H1 (cell line): ENCODE data around the gene JDP2. TPM values are rescaled to one million over a fixed set of nuclear protein-coding genes. Genes with fewer than 3 reads are reported as not detected.

Experiments used
- CTCF ChIA-PET: fragments of 300-600 bp; sonication (Branson Sonifier 250); formaldehyde crosslinking; loops from one replicate; lab custom pipeline; 2021; ENCODE audit not compliant: partially characterized antibody; lab: Charles Lee
- POLR2A ChIA-PET: fragments of 300-600 bp; sonication (Branson Sonifier 250); formaldehyde crosslinking; loops from one replicate; lab custom pipeline; 2021; ENCODE audit warnings: inconsistent platforms; ENCODE audit not compliant: partially characterized antibody; lab: Charles Lee
- DNase-seq, 2 experiments: peaks; one replicate each; pipeline versions ENCODE4 v3.0.0 to v3.0.0-alpha.2; 2010 to 2022; ENCODE audit warnings: low spot score in 2 of 2, low read depth in 1 of 2, mixed read lengths in 1 of 2
- FAIRE-seq: peaks from 2 replicates; lab custom pipeline; 2011; peaks lifted over from hg19 to GRCh38; lab: Jason Lieb, UNC
- H2AFZ ChIP-seq: 2 replicates; pipeline ENCODE4 v1.8.1; 2012; ENCODE audit warnings: low read length, inconsistent platforms
- H2AK5ac ChIP-seq: 2 replicates; pipeline ENCODE4 v1.6.1; 2013; ENCODE audit warnings: low read depth, low read length
- H2BK120ac ChIP-seq: replicated peaks from 2 replicates; pipeline ENCODE3; 2013; ENCODE audit warnings: low read depth, low read length, inconsistent platforms
- H2BK12ac ChIP-seq: 2 replicates; pipeline ENCODE4 v1.6.1; 2013; ENCODE audit warnings: low read depth, low read length
- H2BK15ac ChIP-seq: 2 replicates; pipeline ENCODE4 v1.6.1; 2013; ENCODE audit warnings: low read length
- H2BK20ac ChIP-seq: 2 replicates; pipeline ENCODE4 v1.6.1; 2013; ENCODE audit warnings: low read length
- H2BK5ac ChIP-seq: 2 replicates; pipeline ENCODE4 v1.6.1; 2013; ENCODE audit warnings: low read depth, low read length
- H3K14ac ChIP-seq: 2 replicates; pipeline ENCODE4 v1.6.1; 2013; ENCODE audit warnings: inconsistent platforms; ENCODE audit not compliant: insufficient read length
- H3K18ac ChIP-seq: 2 replicates; pipeline ENCODE4 v1.6.1; 2013; ENCODE audit warnings: low read length; ENCODE audit errors: extremely low read depth
- H3K23ac ChIP-seq: 2 replicates; pipeline ENCODE4 v1.6.1; 2013; ENCODE audit warnings: inconsistent platforms; ENCODE audit not compliant: insufficient read length
- H3K23me2 ChIP-seq: 2 replicates; pipeline ENCODE4 v1.6.1; 2013; ENCODE audit warnings: low read depth, low read length
- H3K27ac ChIP-seq: 2 replicates; pipeline ENCODE4 v1.6.1; 2011; ENCODE audit warnings: low read depth, low read length, inconsistent platforms
- H3K27me3 ChIP-seq, 4 experiments: replicated peaks in 1 of 4; 1 replicate in 1 of 4; 2 replicates in 3 of 4; pipeline versions ENCODE4 v1.6.1 to v1.8.1; 2011 to 2013; ENCODE audit warnings: low read length in 3 of 4, mild to moderate bottlenecking in 3 of 4, inconsistent platforms in 2 of 4, mixed read lengths in 2 of 4, moderate library complexity in 1 of 4; ENCODE audit not compliant: control insufficient read depth in 3 of 4, insufficient read depth in 3 of 4; ENCODE audit errors: extremely low read depth in 1 of 4
- H3K36me3 ChIP-seq, 4 experiments: 2 replicates each; pipeline versions ENCODE4 v1.6.1 to v1.8.1; 2011 to 2013; ENCODE audit warnings: mild to moderate bottlenecking in 4 of 4, low read length in 3 of 4, moderate library complexity in 2 of 4, control low read depth in 1 of 4, inconsistent platforms in 1 of 4; ENCODE audit not compliant: insufficient read depth in 4 of 4, control insufficient read depth in 2 of 4
- H3K4ac ChIP-seq: replicated peaks from 2 replicates; pipeline ENCODE3; 2013; ENCODE audit warnings: low read length, low read depth, mixed read lengths, inconsistent platforms; ENCODE audit not compliant: insufficient read length
- H3K4me1 ChIP-seq, 4 experiments: replicated peaks in 1 of 4; 1 replicate in 1 of 4; 2 replicates in 3 of 4; pipeline versions ENCODE4 v1.6.1 to v1.8.1; 2011 to 2013; ENCODE audit warnings: low read length in 3 of 4, inconsistent platforms in 2 of 4, mixed read lengths in 1 of 4; ENCODE audit not compliant: insufficient read depth in 4 of 4, control insufficient read depth in 3 of 4
- H3K4me2 ChIP-seq, 2 experiments: 2 replicates each; pipeline versions ENCODE4 v1.6.1 to v1.8.1; 2011 to 2013; ENCODE audit warnings: low read depth in 2 of 2, low read length in 2 of 2, control low read depth in 1 of 2, inconsistent platforms in 1 of 2, mild to moderate bottlenecking in 1 of 2; ENCODE audit not compliant: insufficient read depth in 1 of 2
- H3K4me3 ChIP-seq, 4 experiments: fragments of 200-600, 300-600 bp in 1 of 4; sonication (generic), shearing (Covaris generic), sonication (Bioruptor Twin) in 1 of 4; 2 replicates each; pipeline versions ENCODE4 v1.5.1 to v1.8.1; 2011 to 2016; ENCODE audit warnings: low read length in 4 of 4, low read depth in 3 of 4, control low read depth in 2 of 4, inconsistent platforms in 2 of 4, mild to moderate bottlenecking in 2 of 4, mixed read lengths in 1 of 4, moderate library complexity in 1 of 4; ENCODE audit not compliant: insufficient read depth in 2 of 4; ENCODE audit errors: extremely low read depth in 1 of 4
- H3K56ac ChIP-seq: replicated peaks from 2 replicates; pipeline ENCODE3; 2013; ENCODE audit warnings: low read depth, mild to moderate bottlenecking, mixed read lengths, low read length, inconsistent platforms; ENCODE audit not compliant: insufficient read length
- H3K79me1 ChIP-seq: 2 replicates; pipeline ENCODE4 v1.6.1; 2013; ENCODE audit warnings: low read depth, low read length, control low read depth
- H3K79me2 ChIP-seq, 2 experiments: 2 replicates each; pipeline versions ENCODE4 v1.6.1 to v1.8.1; 2012 to 2013; ENCODE audit warnings: low read length in 2 of 2, mild to moderate bottlenecking in 2 of 2, inconsistent platforms in 1 of 2; ENCODE audit not compliant: insufficient read depth in 2 of 2, control insufficient read depth in 1 of 2
- H3K9ac ChIP-seq, 4 experiments: replicated peaks in 1 of 4; 1 replicate in 1 of 4; 2 replicates in 3 of 4; pipeline versions ENCODE4 v1.6.1 to v1.8.1; 2011 to 2013; ENCODE audit warnings: low read depth in 3 of 4, low read length in 3 of 4, control low read depth in 2 of 4, mild to moderate bottlenecking in 2 of 4, moderate library complexity in 2 of 4, inconsistent platforms in 1 of 4; ENCODE audit errors: extremely low read depth in 1 of 4
- H3K9me3 ChIP-seq, 2 experiments: 2 replicates each; pipeline versions ENCODE4 v1.6.1 to v1.8.1; 2012 to 2013; ENCODE audit warnings: mild to moderate bottlenecking in 2 of 2, moderate library complexity in 2 of 2, control low read depth in 1 of 2, inconsistent platforms in 1 of 2, low read depth in 1 of 2, low read length in 1 of 2, mixed read lengths in 1 of 2; ENCODE audit not compliant: insufficient read depth in 2 of 2
- H4K20me1 ChIP-seq, 2 experiments: replicated peaks in 1 of 2; 2 replicates each; pipeline versions ENCODE3 to v1.8.1; 2011 to 2013; ENCODE audit warnings: inconsistent platforms in 2 of 2, low read length in 2 of 2, mild to moderate bottlenecking in 1 of 2; ENCODE audit not compliant: insufficient read depth in 2 of 2, control insufficient read depth in 1 of 2
- H4K5ac ChIP-seq: 2 replicates; pipeline ENCODE4 v1.6.1; 2013; ENCODE audit warnings: low read length, low read depth, mixed read lengths, inconsistent platforms; ENCODE audit not compliant: insufficient read length
- H4K8ac ChIP-seq: 2 replicates; pipeline ENCODE4 v1.8.0; 2013; ENCODE audit warnings: mild to moderate bottlenecking, moderate library complexity, low read length, inconsistent platforms; ENCODE audit not compliant: insufficient read depth; ENCODE audit errors: extremely low read depth
- H4K91ac ChIP-seq: replicated peaks from 2 replicates; pipeline ENCODE3; 2013; ENCODE audit warnings: low read length, mixed read lengths, inconsistent platforms; ENCODE audit not compliant: insufficient read length
- ATF2 ChIP-seq: IDR thresholded peaks from 2 replicates; pipeline ENCODE4 v1.6.1; 2012; ENCODE audit warnings: low read length, inconsistent platforms
- CHD2 ChIP-seq: IDR thresholded peaks from 2 replicates; pipeline ENCODE4 v1.6.1; 2012; ENCODE audit warnings: low read length, improper control_type of control experiment
- CREB1 ChIP-seq: IDR thresholded peaks from 2 replicates; pipeline ENCODE4 v1.6.1; 2012; ENCODE audit warnings: inconsistent platforms
- CTBP2 ChIP-seq: IDR thresholded peaks from 2 replicates; pipeline ENCODE4 v1.7.0; 2011; ENCODE audit warnings: borderline replicate concordance, mild to moderate bottlenecking, moderate library complexity, mixed read lengths, low read length; ENCODE audit not compliant: insufficient read depth, insufficient read length
- EGR1 ChIP-seq: IDR thresholded peaks from 2 replicates; pipeline ENCODE4 v1.6.1; 2011; ENCODE audit warnings: low read depth, low read length, borderline replicate concordance
- KDM1A ChIP-seq: fragments of 200-600, 300-600 bp; sonication (generic); IDR thresholded peaks from 2 replicates; pipeline ENCODE4 v1.7.1; 2016; ENCODE audit warnings: mild to moderate bottlenecking, low read length, borderline replicate concordance
- PHF8 ChIP-seq: fragments of 200-600 bp; sonication (generic); conservative IDR thresholded peaks from 2 replicates; pipeline ENCODE4 v1.7.1; 2012; ENCODE audit warnings: low read depth, mild to moderate bottlenecking, inconsistent platforms, low read length, moderate library complexity
- POLR2AphosphoS5 ChIP-seq: IDR thresholded peaks from 2 replicates; pipeline ENCODE4 v1.6.1; 2011; ENCODE audit warnings: low read depth, low read length
- RAD21 ChIP-seq, 2 experiments: IDR thresholded peaks in 1 of 2; conservative IDR thresholded peaks in 1 of 2; 2 replicates each; pipeline ENCODE4 v1.6.1; 2011; ENCODE audit warnings: low read depth in 2 of 2, low read length in 2 of 2, improper control_type of control experiment in 1 of 2, inconsistent platforms in 1 of 2, mild to moderate bottlenecking in 1 of 2, moderate library complexity in 1 of 2
- SRF ChIP-seq: IDR thresholded peaks from 2 replicates; pipeline ENCODE4 v1.6.1; 2011; ENCODE audit warnings: mild to moderate bottlenecking, low read depth, low read length, moderate library complexity
- TAF7 ChIP-seq: optimal IDR thresholded peaks from 2 replicates; pipeline ENCODE3; 2011; ENCODE audit warnings: low read depth, mild to moderate bottlenecking, inconsistent platforms, low read length, moderate library complexity, borderline replicate concordance
- ZNF274 ChIP-seq: IDR thresholded peaks from 2 replicates; pipeline ENCODE4 v1.7.0; 2012; ENCODE audit warnings: low read length, borderline replicate concordance; ENCODE audit errors: extremely low read depth
- WGBS, 2 experiments: shearing (Covaris generic) in 1 of 2; methylation state at CpG; one replicate each; pipeline versions ENCODE4 v1.1.6 to v1.1.7; 2013 to 2015; ENCODE audit warnings: low lambda C conversion rate in 2 of 2, mixed read lengths in 2 of 2, inconsistent platforms in 1 of 2, low coverage in 1 of 2, missing lambda C conversion rate in 1 of 2; ENCODE audit not compliant: insufficient replicate concordance in 2 of 2, insufficient coverage in 1 of 2, insufficient read length in 1 of 2; ENCODE audit errors: extremely low coverage in 1 of 2, missing lambda C conversion rate in 1 of 2; 5-methylcytosine and 5-hydroxymethylcytosine counted together
- polyA plus RNA-seq, 7 experiments: library from polyadenylated mRNA; depleted of rRNA in 3 of 7; stranded (reverse) in 5 of 7; unstranded in 2 of 7; fragments of >200 nt in 5 of 7; fragments of 200-250 nt in 2 of 7; gene quantifications; 1 replicate in 5 of 7; 2 replicates in 1 of 7; 4 replicates in 1 of 7; pipeline versions ENCODE4 v1.2.1 to v1.2.3, GENCODE V29; 2011 to 2013; ENCODE audit warnings: missing spikeins in 2 of 7, mixed read lengths in 2 of 7
- total RNA-seq: library from RNA; stranded (reverse); fragmentation: NEBNext Ultra II Directional; extraction: Animal tissue kit (Norgen Biotek cat#: 25700); gene quantifications from 2 replicates; pipeline ENCODE4 v1.2.1, GENCODE V29; 2021

The JDP2 gene
- total and polyA plus RNA-seq, 2 of the 8 experiments (the other 6 are each of a cell fraction or from before 2014, with no cell fraction given) = 8.9 to 27.2 TPM

DNA sequence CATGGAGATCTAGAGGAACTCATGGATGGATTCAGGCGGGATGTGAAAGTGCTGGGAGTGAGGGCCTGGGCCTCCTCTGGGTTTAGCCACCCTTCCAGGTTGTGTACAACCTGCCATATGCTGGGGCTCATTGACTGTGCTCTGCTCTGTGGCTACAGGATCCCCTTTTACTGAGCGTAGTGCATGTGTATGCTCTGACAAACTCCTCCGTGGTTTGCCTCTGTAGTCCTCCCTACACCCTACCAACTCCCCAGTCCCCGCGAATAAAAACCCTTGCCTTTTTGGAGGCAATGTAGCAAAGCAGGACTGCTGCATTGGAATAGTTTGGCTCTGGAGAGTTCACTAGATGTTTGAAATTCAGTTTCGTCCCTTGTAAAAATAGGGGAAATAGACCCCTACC is 17.4 kb downstream of the JDP2 start:
- H3K27ac ChIP-seq = no peak overlapping the region
- H3K9ac ChIP-seq = no peak overlapping the region
- no peak for DNase-seq
- no peaks in the 10 kb centered on the region for H3K27me3 ChIP-seq
- H2AK5ac ChIP-seq = no peak overlapping the region
- no peaks in the 10 kb centered on the region for H3K23me2 ChIP-seq
- no peak overlapping the region for H3K4me3 ChIP-seq
- POLR2A ChIA-PET = interaction anchor here (1.3 kb wide), 1 partner anchor 14 kb away, joined by 4 read pairs; no protein-coding TSS in a partner anchor
- H3K56ac ChIP-seq = no peak overlapping the region
- no peak overlapping the region for H3K4ac ChIP-seq
- no peak overlapping the region for H3K14ac ChIP-seq
- no peak overlapping the region for H2BK5ac ChIP-seq
- no peak overlapping the region for H3K23ac ChIP-seq
- 89% methylated on average over 6 of the region's 6 CpGs; no CpG with 5 or more reads in 1 of the 2 experiments for WGBS, 2 experiments
- H2BK20ac ChIP-seq = no peak overlapping the region
- peaks cover 0 to 6% of the 10 kb centered on the region in 2 experiments; a peak in 1 of 4 replicates for H3K79me2 ChIP-seq
- peaks cover 0 to 13% (median 0%) of the 10 kb centered on the region in 4 experiments; a peak in 3 of 8 replicates for H3K36me3 ChIP-seq
- no peak overlapping the region for H3K4me2 ChIP-seq
- H2BK120ac ChIP-seq = no peak overlapping the region
- CTCF ChIA-PET = interaction anchor here (0.7 to 1.1 kb wide), 3 partner anchors 9 to 141 kb away, joined by 3 to 4 read pairs (median 3); no protein-coding TSS in a partner anchor
- H4K91ac ChIP-seq = no peak overlapping the region
- H3K18ac ChIP-seq = no peak overlapping the region
- peaks cover 1 to 3% (median 2%) of the 10 kb centered on the region in 4 experiments; a peak in 4 of 7 replicates for H3K4me1 ChIP-seq
- peaks cover 8% of the 10 kb centered on the region for H3K79me1 ChIP-seq
- no peak overlapping the region for H2BK15ac ChIP-seq
- peaks cover 0 to 3% of the 10 kb centered on the region in 2 experiments for H4K20me1 ChIP-seq
- H4K5ac ChIP-seq = no peak overlapping the region
- no peak for FAIRE-seq
- no peak overlapping the region for H2BK12ac ChIP-seq
- H2AFZ ChIP-seq = no peak overlapping the region
- no peak overlapping the region for H4K8ac ChIP-seq
- H3K9me3 ChIP-seq = no peaks in the 10 kb centered on the region
- no peak for TF ChIP-seq PHF8
- no peak for TF ChIP-seq EGR1
- TF ChIP-seq CREB1 = no peak
- no peak for TF ChIP-seq CTBP2
- no peak for TF ChIP-seq SRF
- no peak for TF ChIP-seq CHD2
- TF ChIP-seq POLR2AphosphoS5 = no peak
- TF ChIP-seq TAF7 = no peak
- no peak for TF ChIP-seq ATF2
- TF ChIP-seq RAD21 (IDR thresholded peaks at IDR 0.05 in 1 of 2, conservative IDR thresholded peaks at IDR 0.05 in 1 of 2; ENCODE audit: low read depth in 2 of 2, low read length in 2 of 2) = no peak
- no peak for TF ChIP-seq ZNF274
- TF ChIP-seq KDM1A = no peak
